Fibroblast of gingiva (primary cell): Measurements from ENCODE around the gene ZNF18.
"Not testable (repeated sequence)": the region's sequence is repeated elsewhere in the genome, so short reads cannot be mapped to it uniquely, and the experiment has no call there.

Experiments
- DNase-seq: peaks from one replicate; pipeline ENCODE4 v3.0.0-alpha.2; 2011; ENCODE audit warnings: low read depth

Gene ZNF18

GRCh38 chr17:11986179-11986941 lies 10.9 kb downstream of the ZNF18 start:
- DNase-seq: peak; percentile 39

- no peak for DNase-seq
Measured at GRCh38 chr17:11981862-11982261, 15.4 kb downstream of the ZNF18 start.

GRCh38 chr17:11980813-11981212 lies 16.5 kb downstream of the ZNF18 start:
- DNase-seq: no peak

GRCh38 chr17:11979795-11980194 lies 17.5 kb downstream of the ZNF18 start:
- no peak for DNase-seq

- not testable (repeated sequence) for DNase-seq
Measured at GRCh38 chr17:11972741-11973140, 24.5 kb downstream of the ZNF18 start.

- DNase-seq: no peak
Measured at GRCh38 chr17:11969565-11969964, 27.7 kb downstream of the ZNF18 start.

- no peak for DNase-seq
Measured at GRCh38 chr17:11954936-11955335, 42.3 kb downstream of the ZNF18 start.

GRCh38 chr17:11953924-11954323 lies 43.4 kb downstream of the ZNF18 start:
- no peak for DNase-seq

- no peak for DNase-seq
Measured at GRCh38 chr17:11952610-11953009, 44.7 kb downstream of the ZNF18 start.

- DNase-seq: no peak
Measured at GRCh38 chr17:11950771-11951519, 46.3 kb downstream of the ZNF18 start.

- DNase-seq: not testable (repeated sequence)
Measured at GRCh38 chr17:11949571-11949970, 47.7 kb downstream of the ZNF18 start.

- DNase-seq: peak; percentile 10
Measured at GRCh38 chr17:11948789-11949188, 48.5 kb downstream of the ZNF18 start.

- DNase-seq: no peak
Measured at GRCh38 chr17:11944587-11944986, 52.7 kb downstream of the ZNF18 start.

- no peak for DNase-seq
Measured at GRCh38 chr17:11943759-11944347, 53.4 kb downstream of the ZNF18 start.

GRCh38 chr17:11943086-11943485 lies 54.2 kb downstream of the ZNF18 start:
- DNase-seq: not testable (repeated sequence)

GRCh38 chr17:11940904-11941303 lies 56.4 kb downstream of the ZNF18 start:
- no peak for DNase-seq

GRCh38 chr17:11935734-11936406 lies 61.4 kb downstream of the ZNF18 start:
- DNase-seq: no peak

- no peak for DNase-seq
Measured at GRCh38 chr17:11932337-11932898, 64.9 kb downstream of the ZNF18 start.

- no peak for DNase-seq
Measured at GRCh38 chr17:11928436-11928835, 68.8 kb downstream of the ZNF18 start.
